Adrenal gland (tissue), 5 donors: Measurements from ENCODE around the gene PMVK.

Source experiments
- POLR2A ChIP-seq, 2 donors: fragments of 450-650 bp; IDR thresholded peaks; one replicate each; pipeline ENCODE4 v1.6.1; 2017; ENCODE audit warnings: antibody characterized with exemption in 2 of 2, mild to moderate bottlenecking in 2 of 2, moderate library complexity in 1 of 2
- TF ChIP-seq, protein P1 (sequence below), 6 experiments: fragments of 450-650 bp in 4 of 6; fragments of 200-600 bp in 2 of 6; sonication (generic) in 1 of 6; IDR thresholded peaks; 1 replicate in 5 of 6; 2 replicates in 1 of 6; pipeline versions ENCODE4 v1.5.1 to v1.8.0; 2016 to 2021; ENCODE audit warnings: antibody characterized with exemption in 6 of 6, mild to moderate bottlenecking in 2 of 6, moderate library complexity in 1 of 6
- donor health status: DM: no; HTN: no; CAD: no.

- TF ChIP-seq, protein P1, sequence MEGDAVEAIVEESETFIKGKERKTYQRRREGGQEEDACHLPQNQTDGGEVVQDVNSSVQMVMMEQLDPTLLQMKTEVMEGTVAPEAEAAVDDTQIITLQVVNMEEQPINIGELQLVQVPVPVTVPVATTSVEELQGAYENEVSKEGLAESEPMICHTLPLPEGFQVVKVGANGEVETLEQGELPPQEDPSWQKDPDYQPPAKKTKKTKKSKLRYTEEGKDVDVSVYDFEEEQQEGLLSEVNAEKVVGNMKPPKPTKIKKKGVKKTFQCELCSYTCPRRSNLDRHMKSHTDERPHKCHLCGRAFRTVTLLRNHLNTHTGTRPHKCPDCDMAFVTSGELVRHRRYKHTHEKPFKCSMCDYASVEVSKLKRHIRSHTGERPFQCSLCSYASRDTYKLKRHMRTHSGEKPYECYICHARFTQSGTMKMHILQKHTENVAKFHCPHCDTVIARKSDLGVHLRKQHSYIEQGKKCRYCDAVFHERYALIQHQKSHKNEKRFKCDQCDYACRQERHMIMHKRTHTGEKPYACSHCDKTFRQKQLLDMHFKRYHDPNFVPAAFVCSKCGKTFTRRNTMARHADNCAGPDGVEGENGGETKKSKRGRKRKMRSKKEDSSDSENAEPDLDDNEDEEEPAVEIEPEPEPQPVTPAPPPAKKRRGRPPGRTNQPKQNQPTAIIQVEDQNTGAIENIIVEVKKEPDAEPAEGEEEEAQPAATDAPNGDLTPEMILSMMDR (IDR thresholded peaks at IDR 0.05): no peak
- no peak for TF ChIP-seq POLR2A (IDR thresholded peaks at IDR 0.05)
Observed at GRCh38 chr1:154891452-154891851, 45.1 kb downstream of the PMVK start.
